Esophagus squamous epithelium (tissue), 4 donors: ENCODE results near the gene ALDH1A3.

Source experiments
- POLR2A ChIP-seq, 4 donors: fragments of 450-650 bp; IDR thresholded peaks; one replicate each; pipeline ENCODE4 v1.6.1; 2017; ENCODE audit warnings: antibody characterized with exemption in 4 of 4, mild to moderate bottlenecking in 4 of 4, moderate library complexity in 3 of 4
- TF ChIP-seq, protein P1 (sequence below), 6 experiments: fragments of 450-650 bp in 4 of 6; fragments of 200-600 bp in 2 of 6; sonication (generic) in 2 of 6; IDR thresholded peaks; one replicate each; pipeline ENCODE4 v1.5.1; 2016 to 2019; ENCODE audit warnings: antibody characterized with exemption in 6 of 6, mild to moderate bottlenecking in 4 of 6, moderate library complexity in 4 of 6

- TF ChIP-seq POLR2A (IDR thresholded peaks at IDR 0.05) = no peak
- TF ChIP-seq, protein P1, sequence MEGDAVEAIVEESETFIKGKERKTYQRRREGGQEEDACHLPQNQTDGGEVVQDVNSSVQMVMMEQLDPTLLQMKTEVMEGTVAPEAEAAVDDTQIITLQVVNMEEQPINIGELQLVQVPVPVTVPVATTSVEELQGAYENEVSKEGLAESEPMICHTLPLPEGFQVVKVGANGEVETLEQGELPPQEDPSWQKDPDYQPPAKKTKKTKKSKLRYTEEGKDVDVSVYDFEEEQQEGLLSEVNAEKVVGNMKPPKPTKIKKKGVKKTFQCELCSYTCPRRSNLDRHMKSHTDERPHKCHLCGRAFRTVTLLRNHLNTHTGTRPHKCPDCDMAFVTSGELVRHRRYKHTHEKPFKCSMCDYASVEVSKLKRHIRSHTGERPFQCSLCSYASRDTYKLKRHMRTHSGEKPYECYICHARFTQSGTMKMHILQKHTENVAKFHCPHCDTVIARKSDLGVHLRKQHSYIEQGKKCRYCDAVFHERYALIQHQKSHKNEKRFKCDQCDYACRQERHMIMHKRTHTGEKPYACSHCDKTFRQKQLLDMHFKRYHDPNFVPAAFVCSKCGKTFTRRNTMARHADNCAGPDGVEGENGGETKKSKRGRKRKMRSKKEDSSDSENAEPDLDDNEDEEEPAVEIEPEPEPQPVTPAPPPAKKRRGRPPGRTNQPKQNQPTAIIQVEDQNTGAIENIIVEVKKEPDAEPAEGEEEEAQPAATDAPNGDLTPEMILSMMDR (IDR thresholded peaks at IDR 0.05) = no peak
These were observed 48.2 kb upstream of the ALDH1A3 start for GRCh38 chr15:100831467-100831866.
